ENCODE measurements around the gene NEAT1.

The NEAT1 gene

DNA sequence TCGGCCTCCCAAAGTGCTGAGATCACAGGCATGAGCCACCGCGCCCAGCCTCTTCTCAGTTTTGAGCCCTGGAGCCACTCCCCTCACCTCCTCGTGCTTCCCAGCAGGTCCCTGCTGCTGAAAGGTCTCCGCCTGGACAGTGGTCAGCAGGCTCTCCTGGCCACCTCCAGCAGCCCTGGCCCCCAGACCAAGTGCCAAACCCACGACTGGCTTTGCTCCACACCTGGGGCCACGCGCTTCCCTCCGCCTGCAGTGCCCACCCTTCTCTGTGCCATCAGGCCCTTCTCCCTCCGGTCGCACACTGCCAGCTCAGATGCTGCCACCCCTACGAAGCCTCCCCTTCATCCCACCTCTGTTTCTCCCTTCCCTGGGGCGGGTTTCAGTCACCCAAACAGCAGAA lies 23.3 kb upstream of the NEAT1 start:
- Histone ChIP-seq H3K9ac (ENCODE audit: low read depth in 1 of 2, low read length in 2 of 2) (no peak overlapping the region), H3K4me3 (ENCODE audit: low read depth in 1 of 2, low read length in 2 of 2) (no peak overlapping the region), H3K9me3 (ENCODE audit: control insufficient read depth in 1 of 2, low read length in 2 of 2) (no peaks in the 10 kb centered on the region), H3K36me3 (ENCODE audit: control insufficient read depth in 1 of 2, insufficient read depth in 2 of 2, low read length in 2 of 2) (peaks cover 34 to 68% of the 10 kb centered on the region in 2 donors), H3K4me1 (ENCODE audit: control insufficient read depth in 1 of 2, insufficient read depth in 2 of 2, low read length in 2 of 2) (peaks cover 22 to 23% of the 10 kb centered on the region in 2 donors), H3K27me3 (ENCODE audit: control insufficient read depth in 1 of 2, insufficient read depth in 2 of 2, low read length in 2 of 2) (no peaks in the 10 kb centered on the region), H3K27ac (ENCODE audit: low read depth, low read length) (no peak overlapping the region)

DNA sequence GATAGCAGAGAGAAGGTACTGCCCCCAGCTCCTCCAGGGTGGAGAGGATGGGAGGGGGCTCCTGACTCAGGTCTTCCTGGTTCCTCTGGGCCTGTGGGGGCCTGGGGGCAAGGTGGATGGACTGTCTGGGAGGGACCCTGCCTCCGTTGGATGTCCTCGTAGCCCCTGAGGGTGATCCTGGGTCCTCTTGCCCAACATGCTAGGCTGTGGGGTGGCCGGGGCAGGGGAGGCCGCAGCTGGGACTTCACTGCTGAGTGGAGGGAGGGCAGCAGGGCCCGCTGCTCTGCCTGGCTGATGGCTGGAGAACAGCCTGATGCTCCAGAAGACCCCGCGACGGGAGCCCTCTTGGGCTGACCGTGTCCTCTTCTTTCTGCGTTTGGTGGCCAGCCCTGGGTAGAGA lies 22.8 kb upstream of the NEAT1 start:
- H3K4me3 ChIP-seq (ENCODE audit: low read depth in 1 of 2, low read length in 2 of 2): no peak overlapping the region
- H3K4me1 ChIP-seq (ENCODE audit: control insufficient read depth in 1 of 2, insufficient read depth in 2 of 2, low read length in 2 of 2): peaks cover 22 to 24% of the 10 kb centered on the region in 2 donors
- no peaks in the 10 kb centered on the region for H3K27me3 ChIP-seq (ENCODE audit: control insufficient read depth in 1 of 2, insufficient read depth in 2 of 2, low read length in 2 of 2)
- H3K36me3 ChIP-seq (ENCODE audit: control insufficient read depth in 1 of 2, insufficient read depth in 2 of 2, low read length in 2 of 2): peaks cover 31 to 69% of the 10 kb centered on the region in 2 donors
- no peak overlapping the region for H3K27ac ChIP-seq (ENCODE audit: low read depth, low read length)
- no peak overlapping the region for H3K9ac ChIP-seq (ENCODE audit: low read depth in 1 of 2, low read length in 2 of 2)
- no peaks in the 10 kb centered on the region for H3K9me3 ChIP-seq (ENCODE audit: control insufficient read depth in 1 of 2, low read length in 2 of 2)

GRCh38 chr11:65400307-65401072 lies 22.1 kb upstream of the NEAT1 start:
- Histone ChIP-seq H3K36me3 (ENCODE audit: control insufficient read depth in 1 of 2, insufficient read depth in 2 of 2, low read length in 2 of 2) (peaks cover 33 to 71% of the 10 kb centered on the region in 2 donors), H3K4me3 (ENCODE audit: low read depth in 1 of 2, low read length in 2 of 2) (no peak overlapping the region), H3K9me3 (ENCODE audit: control insufficient read depth in 1 of 2, low read length in 2 of 2) (no peaks in the 10 kb centered on the region), H3K27me3 (ENCODE audit: control insufficient read depth in 1 of 2, insufficient read depth in 2 of 2, low read length in 2 of 2) (no peaks in the 10 kb centered on the region), H3K9ac (ENCODE audit: low read depth in 1 of 2, low read length in 2 of 2) (no peak overlapping the region), H3K4me1 (ENCODE audit: control insufficient read depth in 1 of 2, insufficient read depth in 2 of 2, low read length in 2 of 2) (peaks cover 22 to 24% of the 10 kb centered on the region in 2 donors), H3K27ac (ENCODE audit: low read depth, low read length) (no peak overlapping the region)

DNA sequence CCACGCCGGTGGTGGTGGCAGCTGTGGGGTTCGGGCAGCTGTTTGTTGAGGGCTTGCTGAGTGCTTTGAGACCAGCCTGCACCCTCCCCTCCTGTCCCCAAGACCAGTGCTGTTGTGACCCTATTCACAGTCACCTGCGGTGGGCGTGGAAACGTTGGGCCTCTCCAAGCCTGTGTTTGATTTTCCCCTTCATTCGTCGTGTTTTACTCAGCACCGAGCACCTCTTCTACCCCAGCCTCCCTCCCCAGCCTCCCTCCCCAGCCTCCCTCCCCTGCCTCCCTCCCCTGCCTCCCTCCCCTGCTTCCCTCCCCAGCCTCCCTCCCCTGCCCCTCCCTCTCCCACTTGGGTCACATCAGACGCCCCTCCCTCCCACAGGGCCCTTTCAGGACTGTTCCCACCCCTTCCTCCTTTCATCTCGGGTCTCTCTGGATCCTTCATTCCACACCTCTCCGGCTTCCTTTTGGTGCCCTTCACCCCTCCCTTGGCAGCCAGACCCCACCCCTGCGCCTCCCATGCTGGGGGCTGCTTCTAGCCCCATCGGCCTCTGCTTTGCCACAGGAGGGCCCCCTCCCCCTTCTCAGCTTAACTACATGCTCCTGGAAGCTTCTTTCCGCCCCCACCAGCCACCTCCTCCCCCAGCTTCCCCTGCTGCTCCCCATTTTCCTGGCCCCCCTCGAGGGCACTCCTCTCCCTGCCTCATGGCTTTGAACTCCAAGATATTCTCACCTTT lies 21.4 kb upstream of the NEAT1 start:
- H3K9me3 ChIP-seq (ENCODE audit: control insufficient read depth in 1 of 2, low read length in 2 of 2): no peaks in the 10 kb centered on the region
- H3K4me3 ChIP-seq (ENCODE audit: low read depth in 1 of 2, low read length in 2 of 2): no peak overlapping the region
- H3K9ac ChIP-seq (ENCODE audit: low read depth in 1 of 2, low read length in 2 of 2): no peak overlapping the region
- no peaks in the 10 kb centered on the region for H3K27me3 ChIP-seq (ENCODE audit: control insufficient read depth in 1 of 2, insufficient read depth in 2 of 2, low read length in 2 of 2)
- peaks cover 29 to 66% of the 10 kb centered on the region in 2 donors for H3K36me3 ChIP-seq (ENCODE audit: control insufficient read depth in 1 of 2, insufficient read depth in 2 of 2, low read length in 2 of 2)
- H3K27ac ChIP-seq (ENCODE audit: low read depth, low read length): no peak overlapping the region
- peaks cover 22 to 24% of the 10 kb centered on the region in 2 donors for H3K4me1 ChIP-seq (ENCODE audit: control insufficient read depth in 1 of 2, insufficient read depth in 2 of 2, low read length in 2 of 2)

GRCh38 chr11:65401803-65402248 lies 20.8 kb upstream of the NEAT1 start:
- H3K9ac ChIP-seq (ENCODE audit: low read depth in 1 of 2, low read length in 2 of 2): no peak overlapping the region
- no peak overlapping the region for H3K27ac ChIP-seq (ENCODE audit: low read depth, low read length)

GRCh38 chr11:65402790-65403189 lies 19.8 kb upstream of the NEAT1 start:
- H3K9ac ChIP-seq (ENCODE audit: low read depth in 1 of 2, low read length in 2 of 2): no peak overlapping the region
- H3K9me3 ChIP-seq (ENCODE audit: control insufficient read depth in 1 of 2, low read length in 2 of 2): no peaks in the 10 kb centered on the region
- peaks cover 22 to 53% of the 10 kb centered on the region in 2 donors for H3K36me3 ChIP-seq (ENCODE audit: control insufficient read depth in 1 of 2, insufficient read depth in 2 of 2, low read length in 2 of 2)
- peaks cover 22 to 24% of the 10 kb centered on the region in 2 donors for H3K4me1 ChIP-seq (ENCODE audit: control insufficient read depth in 1 of 2, insufficient read depth in 2 of 2, low read length in 2 of 2)
- H3K4me3 ChIP-seq (ENCODE audit: low read depth in 1 of 2, low read length in 2 of 2): no peak overlapping the region
- H3K27ac ChIP-seq (ENCODE audit: low read depth, low read length): no peak overlapping the region
- no peaks in the 10 kb centered on the region for H3K27me3 ChIP-seq (ENCODE audit: control insufficient read depth in 1 of 2, insufficient read depth in 2 of 2, low read length in 2 of 2)

More at GRCh38 chr11:65401803-65402248, 20.8 kb upstream of the NEAT1 start:
- Histone ChIP-seq H3K27me3 (ENCODE audit: control insufficient read depth in 1 of 2, insufficient read depth in 2 of 2, low read length in 2 of 2) (no peaks in the 10 kb centered on the region), H3K9me3 (ENCODE audit: control insufficient read depth in 1 of 2, low read length in 2 of 2) (no peaks in the 10 kb centered on the region), H3K36me3 (ENCODE audit: control insufficient read depth in 1 of 2, insufficient read depth in 2 of 2, low read length in 2 of 2) (peaks cover 29 to 61% of the 10 kb centered on the region in 2 donors), H3K4me1 (ENCODE audit: control insufficient read depth in 1 of 2, insufficient read depth in 2 of 2, low read length in 2 of 2) (peaks cover 22 to 24% of the 10 kb centered on the region in 2 donors), H3K4me3 (ENCODE audit: low read depth in 1 of 2, low read length in 2 of 2) (no peak overlapping the region)

- Histone ChIP-seq H3K4me1 (ENCODE audit: control insufficient read depth in 1 of 2, insufficient read depth in 2 of 2, low read length in 2 of 2) (peaks cover 22 to 24% of the 10 kb centered on the region in 2 donors), H3K27ac (ENCODE audit: low read depth, low read length) (no peak overlapping the region), H3K9me3 (ENCODE audit: control insufficient read depth in 1 of 2, low read length in 2 of 2) (no peaks in the 10 kb centered on the region), H3K36me3 (ENCODE audit: control insufficient read depth in 1 of 2, insufficient read depth in 2 of 2, low read length in 2 of 2) (peaks cover 27 to 50% of the 10 kb centered on the region in 2 donors), H3K9ac (ENCODE audit: low read depth in 1 of 2, low read length in 2 of 2) (no peak overlapping the region), H3K27me3 (ENCODE audit: control insufficient read depth in 1 of 2, insufficient read depth in 2 of 2, low read length in 2 of 2) (no peaks in the 10 kb centered on the region), H3K4me3 (ENCODE audit: low read depth in 1 of 2, low read length in 2 of 2) (no peak overlapping the region)
These were observed 18.9 kb upstream of the NEAT1 start for GRCh38 chr11:65403607-65404121.

DNA sequence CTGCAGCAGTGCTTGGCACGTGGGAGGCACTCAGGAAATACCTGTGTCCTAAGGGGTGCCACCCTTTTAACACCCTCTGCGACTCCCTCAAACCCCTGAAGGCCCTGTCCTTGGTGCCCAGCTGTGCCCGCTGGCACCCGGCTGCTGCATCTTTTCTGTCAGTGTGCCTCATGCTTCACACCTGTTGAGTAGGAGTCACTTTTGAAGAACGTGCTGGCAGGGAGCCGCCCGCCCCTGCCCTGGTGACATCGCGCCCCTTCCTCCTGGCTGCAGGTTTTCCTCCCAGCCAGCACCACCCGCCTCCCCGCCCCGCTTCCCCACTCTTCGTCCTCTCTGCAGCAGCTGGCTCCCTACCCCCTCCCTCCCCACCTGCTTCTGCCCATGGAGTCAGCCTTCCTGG lies 18.4 kb upstream of the NEAT1 start:
- peaks cover 22 to 24% of the 10 kb centered on the region in 2 donors for H3K4me1 ChIP-seq (ENCODE audit: control insufficient read depth in 1 of 2, insufficient read depth in 2 of 2, low read length in 2 of 2)
- no peaks in the 10 kb centered on the region for H3K9me3 ChIP-seq (ENCODE audit: control insufficient read depth in 1 of 2, low read length in 2 of 2)
- H3K27ac ChIP-seq (ENCODE audit: low read depth, low read length): no peak overlapping the region
- no peak overlapping the region for H3K9ac ChIP-seq (ENCODE audit: low read depth in 1 of 2, low read length in 2 of 2)
- no peak overlapping the region for H3K4me3 ChIP-seq (ENCODE audit: low read depth in 1 of 2, low read length in 2 of 2)
- H3K27me3 ChIP-seq (ENCODE audit: control insufficient read depth in 1 of 2, insufficient read depth in 2 of 2, low read length in 2 of 2): no peaks in the 10 kb centered on the region
- H3K36me3 ChIP-seq (ENCODE audit: control insufficient read depth in 1 of 2, insufficient read depth in 2 of 2, low read length in 2 of 2): peaks cover 27 to 51% of the 10 kb centered on the region in 2 donors

DNA sequence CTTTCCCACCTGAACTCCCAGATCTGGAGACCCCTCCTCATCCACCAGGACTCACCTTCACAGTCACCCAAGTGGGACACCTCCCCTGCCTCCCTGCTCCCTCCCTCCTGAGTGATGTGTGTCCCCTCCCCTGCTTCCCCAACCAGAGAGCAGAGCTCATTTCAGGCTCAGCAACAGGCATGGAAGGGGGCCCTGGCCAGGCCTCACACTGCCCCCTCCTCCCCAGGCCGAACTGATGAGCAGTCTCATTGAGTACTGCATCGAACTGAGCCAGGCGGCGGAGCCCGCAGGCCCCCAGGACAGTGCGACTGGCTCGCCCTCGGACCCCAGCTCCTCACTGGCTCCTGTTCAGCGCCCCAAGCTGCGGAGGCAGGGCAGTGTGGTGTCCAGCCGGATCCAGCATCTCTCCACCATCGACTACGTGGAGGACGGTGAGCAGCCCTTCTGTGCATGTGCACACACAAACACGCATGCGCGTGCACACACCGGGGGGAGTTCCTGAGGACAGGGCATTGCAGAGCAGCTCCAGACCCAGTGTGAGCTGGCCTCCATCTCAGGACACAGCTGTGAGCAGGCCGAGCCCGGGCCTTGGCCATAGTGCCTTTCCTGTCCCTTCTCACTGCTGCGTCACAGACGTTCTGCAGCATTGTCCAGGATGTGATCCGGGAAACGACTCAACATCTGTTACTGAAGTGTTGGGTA lies 17.8 kb upstream of the NEAT1 start:
- H3K4me1 ChIP-seq (ENCODE audit: control insufficient read depth in 1 of 2, insufficient read depth in 2 of 2, low read length in 2 of 2): peaks cover 22 to 24% of the 10 kb centered on the region in 2 donors
- no peak overlapping the region for H3K4me3 ChIP-seq (ENCODE audit: low read depth in 1 of 2, low read length in 2 of 2)
- peaks cover 21 to 50% of the 10 kb centered on the region in 2 donors for H3K36me3 ChIP-seq (ENCODE audit: control insufficient read depth in 1 of 2, insufficient read depth in 2 of 2, low read length in 2 of 2)
- H3K27me3 ChIP-seq (ENCODE audit: control insufficient read depth in 1 of 2, insufficient read depth in 2 of 2, low read length in 2 of 2): no peaks in the 10 kb centered on the region
- H3K9ac ChIP-seq (ENCODE audit: low read depth in 1 of 2, low read length in 2 of 2): no peak overlapping the region
- no peak overlapping the region for H3K27ac ChIP-seq (ENCODE audit: low read depth, low read length)
- H3K9me3 ChIP-seq (ENCODE audit: control insufficient read depth in 1 of 2, low read length in 2 of 2): no peaks in the 10 kb centered on the region
